ENCODE data around the gene METTL24.

Gene METTL24

GRCh38 chr6:110395221-110395620 is 37.1 kb upstream of the METTL24 start:
- H3K4me3 ChIP-seq (ENCODE audit: low read depth, low read length) = no peak overlapping the region
- TF ChIP-seq CTCF (IDR thresholded peaks at IDR 0.05; ENCODE audit: insufficient read depth, low read depth, low read length, missing control alignments) = no peak
- no peak for DNase-seq (ENCODE audit: low read depth)

GRCh38 chr6:110394409-110394808 is 36.3 kb upstream of the METTL24 start:
- TF ChIP-seq CTCF (IDR thresholded peaks at IDR 0.05; ENCODE audit: insufficient read depth, low read depth, low read length, missing control alignments) = no peak
- no peak overlapping the region for H3K4me3 ChIP-seq (ENCODE audit: low read depth, low read length)
- no peak for DNase-seq (ENCODE audit: low read depth)

- DNase-seq (ENCODE audit: low read depth) = no peak
- no peak for TF ChIP-seq CTCF (IDR thresholded peaks at IDR 0.05; ENCODE audit: insufficient read depth, low read depth, low read length, missing control alignments)
- no peak overlapping the region for H3K4me3 ChIP-seq (ENCODE audit: low read depth, low read length)
These were observed 34.6 kb upstream of the METTL24 start for GRCh38 chr6:110392727-110393126.

- no peak for DNase-seq (ENCODE audit: low read depth)
- H3K4me3 ChIP-seq (ENCODE audit: low read depth, low read length) = no peak overlapping the region
- TF ChIP-seq CTCF (IDR thresholded peaks at IDR 0.05; ENCODE audit: insufficient read depth, low read depth, low read length, missing control alignments) = no peak
These were observed 32.3 kb upstream of the METTL24 start for GRCh38 chr6:110390404-110390803.

GRCh38 chr6:110389689-110390382 is 31.7 kb upstream of the METTL24 start:
- H3K4me3 ChIP-seq (ENCODE audit: low read depth, low read length) = no peak overlapping the region
- no peak for TF ChIP-seq CTCF (IDR thresholded peaks at IDR 0.05; ENCODE audit: insufficient read depth, low read depth, low read length, missing control alignments)
- no peak for DNase-seq (ENCODE audit: low read depth)

GRCh38 chr6:110387986-110388385 is 29.8 kb upstream of the METTL24 start:
- no peak for DNase-seq (ENCODE audit: low read depth)
- no peak overlapping the region for H3K4me3 ChIP-seq (ENCODE audit: low read depth, low read length)
- no peak for TF ChIP-seq CTCF (IDR thresholded peaks at IDR 0.05; ENCODE audit: insufficient read depth, low read depth, low read length, missing control alignments)

GRCh38 chr6:110385458-110385863 is 27.3 kb upstream of the METTL24 start:
- no peak for TF ChIP-seq CTCF (IDR thresholded peaks at IDR 0.05; ENCODE audit: insufficient read depth, low read depth, low read length, missing control alignments)
- H3K4me3 ChIP-seq (ENCODE audit: low read depth, low read length) = no peak overlapping the region
- DNase-seq (ENCODE audit: low read depth) = no peak

Measured in GM12865 (cell line).